Gastroesophageal sphincter (tissue), 4 donors: ENCODE measurements around the gene ZNF436. TPM values are rescaled to one million over a fixed set of nuclear protein-coding genes. Genes with fewer than 3 reads are reported as not detected.

Source experiments
- ATAC-seq: fragments of 150-250 bp; one replicate; pipeline ENCODE4 v1.9.1; 2016; ENCODE audit warnings: mild to moderate bottlenecking, moderate library complexity
- H3K27ac ChIP-seq, 4 donors: fragments of 200-600 bp; sonication (generic) in 3 of 4; 1 replicate in 3 of 4; 2 replicates in 1 of 4; pipeline ENCODE4 v1.5.1; 2016 to 2019
- H3K27me3 ChIP-seq: fragments of 200-600 bp; sonication (generic); one replicate; pipeline ENCODE4 v1.5.1; 2019
- H3K36me3 ChIP-seq, 2 donors: fragments of 200-600 bp; sonication (generic); one replicate each; pipeline ENCODE4 v1.5.1; 2019; ENCODE audit warnings: control low read depth in 1 of 2
- H3K4me1 ChIP-seq, 3 donors: fragments of 200-600 bp; sonication (generic); 1 replicate in 2 of 3; 2 replicates in 1 of 3; pipeline ENCODE4 v1.5.1; 2016 to 2019; ENCODE audit warnings: control low read depth in 2 of 3
- H3K4me3 ChIP-seq, 2 donors: fragments of 200-600 bp; sonication (generic); one replicate each; pipeline ENCODE4 v1.5.1; 2019; ENCODE audit warnings: mild to moderate bottlenecking in 1 of 2, moderate library complexity in 1 of 2
- H3K9me3 ChIP-seq, 3 donors: fragments of 200-600 bp; sonication (generic); one replicate each; pipeline ENCODE4 v1.5.1; 2017 to 2019; ENCODE audit warnings: control low read depth in 2 of 3
- CTCF ChIP-seq, 4 experiments: fragments of 200-600 bp in 2 of 4; fragments of 450-650 bp in 2 of 4; sonication (generic) in 1 of 4; IDR thresholded peaks; one replicate each; pipeline ENCODE4 v1.5.1; 2017 to 2019; ENCODE audit warnings: antibody characterized with exemption in 4 of 4, mild to moderate bottlenecking in 2 of 4, moderate library complexity in 2 of 4
- EP300 ChIP-seq: sonication (generic); formaldehyde crosslinking; IDR thresholded peaks from one replicate; pipeline ENCODE4 v1.6.1; 2017; ENCODE audit warnings: antibody characterized with exemption, mild to moderate bottlenecking
- POLR2A ChIP-seq, 2 donors: fragments of 450-650 bp; IDR thresholded peaks; one replicate each; pipeline ENCODE4 v1.6.1; 2017; ENCODE audit warnings: antibody characterized with exemption in 2 of 2, mild to moderate bottlenecking in 2 of 2, moderate library complexity in 1 of 2
- POLR2AphosphoS5 ChIP-seq: sonication (generic); formaldehyde crosslinking; IDR thresholded peaks from one replicate; pipeline ENCODE4 v1.6.1; 2017; ENCODE audit warnings: antibody characterized with exemption
- WGBS, 2 donors: methylation state at CpG; one replicate each; pipeline ENCODE4 v1.1.5; 2018; ENCODE audit warnings: low coverage in 1 of 2; 5-methylcytosine and 5-hydroxymethylcytosine counted together
- total RNA-seq, 4 donors: library from RNA; depleted of rRNA; stranded (reverse); fragments of >200 nt; gene quantifications; one replicate each; pipeline ENCODE4 v1.1.0, GENCODE V29; 2016

Gene ZNF436
- total RNA-seq, 4 donors from 2014 or later = 14.9 to 18.8 (median 16.6) TPM

GRCh38 chr1:23408797-23409290 is 39.2 kb upstream of the ZNF436 start:
- WGBS, 2 donors = 61 to 89% methylated on average over 2 of the region's 7 CpGs
- Histone ChIP-seq H3K9me3 (no peaks in the 10 kb centered on the region), H3K27ac (peak overlapping the region in 1 of 4 donors; percentile 22), H3K27me3 (no peaks in the 10 kb centered on the region), H3K4me1 (peaks cover 0 to 21% (median 5%) of the 10 kb centered on the region in 3 donors), H3K36me3 (peaks cover 0 to 48% of the 10 kb centered on the region in 2 donors), H3K4me3 (no peak overlapping the region)
- TF ChIP-seq POLR2A (IDR thresholded peaks at IDR 0.05) (no peak), POLR2AphosphoS5 (no peak), EP300 (no peak), CTCF (IDR thresholded peaks at IDR 0.05) (no peak)
- ATAC-seq = peak; percentile 29

GRCh38 chr1:23407016-23407630 is 37.5 kb upstream of the ZNF436 start:
- WGBS, 2 donors = 83 to 91% methylated on average over 7 to 8 of the region's 8 CpGs
- no peak overlapping the region for H3K27ac ChIP-seq
- no peak for ATAC-seq
- no peaks in the 10 kb centered on the region for H3K27me3 ChIP-seq
- no peak for TF ChIP-seq EP300
- no peak for TF ChIP-seq POLR2A (IDR thresholded peaks at IDR 0.05)
- TF ChIP-seq POLR2AphosphoS5 = no peak
- TF ChIP-seq CTCF (IDR thresholded peaks at IDR 0.05) = no peak
- H3K9me3 ChIP-seq = no peaks in the 10 kb centered on the region
- peaks cover 0 to 54% of the 10 kb centered on the region in 2 donors for H3K36me3 ChIP-seq
- no peak overlapping the region for H3K4me3 ChIP-seq
- peaks cover 2 to 37% (median 16%) of the 10 kb centered on the region in 3 donors for H3K4me1 ChIP-seq

GRCh38 chr1:23405946-23406345 is 36.3 kb upstream of the ZNF436 start:
- Histone ChIP-seq H3K4me1 (peaks cover 2 to 37% (median 16%) of the 10 kb centered on the region in 3 donors), H3K4me3 (no peak overlapping the region), H3K36me3 (peaks cover 0 to 63% of the 10 kb centered on the region in 2 donors), H3K27ac (no peak overlapping the region), H3K9me3 (no peaks in the 10 kb centered on the region), H3K27me3 (no peaks in the 10 kb centered on the region)
- WGBS, 2 donors = 76 to 88% methylated on average over 2 to 3 of the region's 3 CpGs
- ATAC-seq = no peak
- TF ChIP-seq CTCF (IDR thresholded peaks at IDR 0.05) (no peak), POLR2AphosphoS5 (no peak), POLR2A (IDR thresholded peaks at IDR 0.05) (no peak), EP300 (no peak)

GRCh38 chr1:23403735-23404486 is 34.3 kb upstream of the ZNF436 start:
- ATAC-seq = peak; percentile 87
- peaks cover 0 to 62% of the 10 kb centered on the region in 2 donors for H3K36me3 ChIP-seq
- WGBS, 2 donors = 20% methylated on average over 5 of the region's 19 CpGs
- peaks cover 2 to 48% (median 19%) of the 10 kb centered on the region in 3 donors for H3K4me1 ChIP-seq
- H3K27ac ChIP-seq = peak overlapping the region; percentile 40 to 79 (median 70)
- peak overlapping the region in 1 of 2 donors; percentile 22 for H3K4me3 ChIP-seq
- H3K27me3 ChIP-seq = no peaks in the 10 kb centered on the region
- H3K9me3 ChIP-seq = no peaks in the 10 kb centered on the region
- no peak for TF ChIP-seq EP300
- TF ChIP-seq POLR2A (IDR thresholded peaks at IDR 0.05) = no peak
- peak; percentile 72 for TF ChIP-seq POLR2AphosphoS5
- peak; percentile 94 to 98 (median 96) for TF ChIP-seq CTCF (IDR thresholded peaks at IDR 0.05)
